ENCODE results near the gene ELL. TPM values are rescaled to one million over a fixed set of nuclear protein-coding genes. Genes with fewer than 3 reads are reported as not detected.

Gene ELL
- polyA plus RNA-seq, 1 donor from 2014 or later: 7.2 TPM

GRCh38 chr19:18487576-18488402 is 34.1 kb downstream of the ELL start:
- Histone ChIP-seq H3K9me3 (ENCODE audit: low read length) (no peaks in the 10 kb centered on the region), H3K27ac (ENCODE audit: low read length) (no peak overlapping the region), H3F3A (ENCODE audit: insufficient read depth, low read length, poor library complexity, severe bottlenecking) (no peaks in the 10 kb centered on the region), H2AFZ (ENCODE audit: low read depth, low read length) (no peak overlapping the region), H3K4me2 (ENCODE audit: low read length) (no peak overlapping the region), H3K9ac (ENCODE audit: low read length) (no peak overlapping the region), H3K36me3 (ENCODE audit: insufficient read depth, low read length) (no peaks in the 10 kb centered on the region), H3K9me2 (ENCODE audit: insufficient read depth, low read length) (no peaks in the 10 kb centered on the region), H3K79me2 (replicated peaks; ENCODE audit: insufficient read depth, low read length) (no peaks in the 10 kb centered on the region), H3K27me3 (ENCODE audit: insufficient read depth, low read depth, low read length) (no peaks in the 10 kb centered on the region), H4K20me1 (ENCODE audit: insufficient read depth) (no peaks in the 10 kb centered on the region), H3K4me3 (ENCODE audit: low read length) (no peak overlapping the region)
- no peak for TF ChIP-seq EZH2 (IDR thresholded peaks at IDR 0.05; ENCODE audit: borderline replicate concordance, insufficient read depth, low read length, poor library complexity, severe bottlenecking)
- TF ChIP-seq EP300 (conservative IDR thresholded peaks at IDR 0.05; ENCODE audit: poor library complexity, severe bottlenecking): no peak
- no peak for TF ChIP-seq MXI1 (conservative IDR thresholded peaks at IDR 0.05; ENCODE audit: poor library complexity, severe bottlenecking)
- TF ChIP-seq CTCF (IDR thresholded peaks at IDR 0.05; ENCODE audit: poor library complexity, severe bottlenecking): no peak
- TF ChIP-seq POLR2AphosphoS5 (IDR thresholded peaks at IDR 0.05): no peak
- no peak for TF ChIP-seq RAD21 (conservative IDR thresholded peaks at IDR 0.05)
- TF ChIP-seq TAF1 (IDR thresholded peaks at IDR 0.05; ENCODE audit: low read depth): no peak
- TF ChIP-seq REST (IDR thresholded peaks at IDR 0.05; ENCODE audit: borderline replicate concordance): no peak
- no peak for TF ChIP-seq SMC3 (conservative IDR thresholded peaks at IDR 0.05; ENCODE audit: poor library complexity)

GRCh38 chr19:18486746-18487145 is 35.1 kb downstream of the ELL start:
- Histone ChIP-seq H3K79me2 (replicated peaks; ENCODE audit: insufficient read depth, low read length) (no peaks in the 10 kb centered on the region), H3K36me3 (ENCODE audit: insufficient read depth, low read length) (no peaks in the 10 kb centered on the region), H3K9me2 (ENCODE audit: insufficient read depth, low read length) (no peaks in the 10 kb centered on the region), H3F3A (ENCODE audit: insufficient read depth, low read length, poor library complexity, severe bottlenecking) (no peaks in the 10 kb centered on the region), H3K4me2 (ENCODE audit: low read length) (no peak overlapping the region), H3K9ac (ENCODE audit: low read length) (no peak overlapping the region), H4K20me1 (ENCODE audit: insufficient read depth) (no peaks in the 10 kb centered on the region), H3K27me3 (ENCODE audit: insufficient read depth, low read depth, low read length) (no peaks in the 10 kb centered on the region), H3K4me3 (ENCODE audit: low read length) (no peak overlapping the region), H2AFZ (ENCODE audit: low read depth, low read length) (no peak overlapping the region), H3K27ac (ENCODE audit: low read length) (no peak overlapping the region), H3K9me3 (ENCODE audit: low read length) (no peaks in the 10 kb centered on the region)
- TF ChIP-seq RAD21 (conservative IDR thresholded peaks at IDR 0.05): no peak
- no peak for TF ChIP-seq EZH2 (IDR thresholded peaks at IDR 0.05; ENCODE audit: borderline replicate concordance, insufficient read depth, low read length, poor library complexity, severe bottlenecking)
- no peak for TF ChIP-seq MXI1 (conservative IDR thresholded peaks at IDR 0.05; ENCODE audit: poor library complexity, severe bottlenecking)
- TF ChIP-seq REST (IDR thresholded peaks at IDR 0.05; ENCODE audit: borderline replicate concordance): no peak
- TF ChIP-seq TAF1 (IDR thresholded peaks at IDR 0.05; ENCODE audit: low read depth): no peak
